Left lobe of liver (tissue), 2 donors: ENCODE data around the gene MAVS. TPM values are rescaled to one million over a fixed set of nuclear protein-coding genes. Genes with fewer than 3 reads are reported as not detected.

Experiments
- ATAC-seq: fragments of 200-7000 bp; cut with Tn5 transposase; one replicate; pipeline ENCODE4 v1.9.1; 2020; ENCODE audit warnings: mild to moderate bottlenecking, moderate library complexity
- DNase-seq: peaks from one replicate; pipeline ENCODE4 v3.0.0-alpha.2; 2020; ENCODE audit warnings: low spot score
- total RNA-seq: library from RNA; stranded (reverse); gene quantifications from one replicate; pipeline ENCODE4 v1.2.1, GENCODE V29; 2021
- donor health status: DM: no; HTN: no; CAD: no; lungs with moderate emphysema.
- donor health status: DM: no; HTN: yes; CAD: no.

The MAVS gene
- total RNA-seq, 1 donor from 2014 or later = 21.9 TPM

DNA sequence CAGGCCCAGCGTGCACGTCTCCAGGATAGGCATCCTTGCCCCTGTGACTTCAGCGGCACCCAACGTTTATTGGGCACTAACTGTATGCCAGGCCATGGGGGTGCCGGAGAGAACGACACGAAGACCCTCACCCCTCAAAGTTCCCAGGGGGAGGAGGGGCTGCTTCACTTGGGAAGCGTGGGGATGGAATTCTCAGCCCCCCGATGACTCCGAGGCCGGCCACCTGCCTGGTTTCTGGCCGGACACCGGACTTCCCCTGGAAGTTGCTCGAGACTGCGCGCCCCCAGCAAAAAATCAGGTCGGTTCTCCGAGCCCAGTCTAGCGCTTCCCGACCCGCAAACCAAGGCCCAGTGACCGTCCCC is 275 bp upstream of the MAVS start:
- ATAC-seq = no peak

DNA sequence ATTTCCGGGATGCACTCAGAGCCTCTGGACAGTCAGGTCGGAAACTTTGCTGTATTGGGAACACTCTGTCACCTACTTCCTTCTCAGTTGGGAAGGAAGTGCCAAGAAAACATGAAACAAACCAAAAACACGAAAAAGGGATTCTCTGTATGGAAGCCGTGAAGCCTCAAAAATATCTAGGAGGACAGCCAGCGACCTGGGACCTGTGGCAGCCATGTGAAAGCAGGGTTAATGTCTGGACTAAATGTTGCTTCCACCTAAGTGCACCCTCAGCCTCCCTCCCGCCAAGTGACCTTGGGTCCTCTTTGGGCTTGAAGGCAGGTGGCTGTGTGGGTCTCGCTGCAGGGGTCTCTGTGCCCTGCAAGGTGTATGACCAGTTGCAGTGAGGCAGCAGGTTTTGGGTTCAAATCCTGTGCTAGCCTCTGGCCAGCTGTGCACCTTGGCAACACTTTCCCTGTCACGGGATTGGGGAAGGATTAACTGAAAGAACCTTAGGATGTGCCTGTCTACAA is 851 bp downstream of the MAVS start:
- ATAC-seq = no peak
- DNase-seq = no peak

More for the DNA sequence above, 275 bp upstream of the MAVS start:
- peak; percentile 68 for DNase-seq

DNA sequence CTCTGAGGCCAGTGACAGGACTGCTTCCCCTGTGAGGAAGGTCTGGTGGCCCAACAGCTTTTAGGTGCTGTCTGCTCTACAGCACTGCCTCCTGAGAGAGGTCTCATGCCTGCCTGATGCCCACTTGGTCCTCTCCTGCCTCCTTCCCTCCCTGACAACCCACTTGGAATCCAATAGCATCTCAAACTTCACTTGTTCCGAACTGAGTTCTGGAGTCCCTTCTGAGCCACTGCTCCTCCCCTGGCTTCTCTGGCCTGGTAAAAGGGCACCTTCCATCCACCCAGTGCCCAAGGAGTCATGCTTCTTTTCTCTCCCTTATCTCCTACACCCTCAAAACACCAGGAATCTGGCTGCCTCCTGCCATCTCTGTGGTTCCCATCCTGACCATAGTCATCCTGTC is 1.9 kb downstream of the MAVS start:
- no peak for ATAC-seq
- DNase-seq = no peak

DNA sequence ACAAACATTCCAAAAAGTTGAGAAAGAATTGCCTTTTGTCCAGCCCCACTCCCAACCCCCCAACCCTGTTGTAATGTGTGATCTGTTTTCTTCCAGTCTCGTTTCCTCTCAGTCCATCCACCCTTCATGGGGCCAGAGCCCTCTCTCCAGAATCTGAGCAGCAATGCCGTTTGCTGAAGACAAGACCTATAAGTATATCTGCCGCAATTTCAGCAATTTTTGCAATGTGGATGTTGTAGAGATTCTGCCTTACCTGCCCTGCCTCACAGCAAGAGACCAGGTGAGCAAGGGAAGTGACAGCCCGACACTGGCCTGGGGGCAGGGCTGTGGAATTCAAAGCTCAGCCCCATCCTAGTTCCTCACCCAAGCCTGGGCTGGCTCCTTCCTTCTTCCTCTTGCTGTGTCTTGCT is 7.8 kb downstream of the MAVS start:
- ATAC-seq = peak; percentile 56

DNA sequence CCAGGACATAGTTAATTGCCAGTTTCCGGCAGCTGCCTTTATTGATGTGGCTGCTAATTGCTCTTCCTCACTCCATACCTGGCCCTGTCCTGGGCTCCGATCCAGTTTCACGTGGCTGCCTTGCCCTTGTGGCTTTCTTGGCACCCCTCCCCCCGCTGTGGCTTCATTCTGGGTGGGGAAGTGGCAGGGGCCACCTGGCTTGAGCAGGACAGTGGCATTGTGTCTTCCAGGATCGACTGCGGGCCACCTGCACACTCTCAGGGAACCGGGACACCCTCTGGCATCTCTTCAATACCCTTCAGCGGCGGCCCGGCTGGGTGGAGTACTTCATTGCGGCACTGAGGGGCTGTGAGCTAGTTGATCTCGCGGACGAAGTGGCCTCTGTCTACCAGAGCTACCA is 10.8 kb downstream of the MAVS start:
- no peak for ATAC-seq

More for the DNA sequence above, 7.8 kb downstream of the MAVS start:
- no peak for DNase-seq

DNA sequence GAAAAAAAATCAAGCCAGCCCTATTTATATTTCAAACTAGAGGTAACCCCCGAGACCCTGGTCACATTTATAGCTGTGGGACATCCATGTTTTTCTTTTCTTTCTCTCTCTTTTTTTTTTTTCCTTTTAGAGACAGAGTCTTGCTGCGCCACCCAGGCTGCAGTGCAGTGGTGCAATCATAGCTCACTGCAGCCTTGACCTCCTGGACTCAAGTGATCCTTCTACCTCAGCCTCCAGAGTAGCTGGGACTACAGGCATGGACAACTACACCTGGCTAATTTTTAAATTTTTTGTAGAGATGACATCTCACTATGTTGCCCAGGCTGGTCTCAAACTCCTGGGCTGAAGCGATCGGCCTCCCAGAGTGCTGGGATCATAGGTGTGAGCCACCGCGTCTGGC is 12.1 kb downstream of the MAVS start:
- no peak for DNase-seq
- ATAC-seq = no peak

More for the DNA sequence above, 10.8 kb downstream of the MAVS start:
- DNase-seq = no peak

DNA sequence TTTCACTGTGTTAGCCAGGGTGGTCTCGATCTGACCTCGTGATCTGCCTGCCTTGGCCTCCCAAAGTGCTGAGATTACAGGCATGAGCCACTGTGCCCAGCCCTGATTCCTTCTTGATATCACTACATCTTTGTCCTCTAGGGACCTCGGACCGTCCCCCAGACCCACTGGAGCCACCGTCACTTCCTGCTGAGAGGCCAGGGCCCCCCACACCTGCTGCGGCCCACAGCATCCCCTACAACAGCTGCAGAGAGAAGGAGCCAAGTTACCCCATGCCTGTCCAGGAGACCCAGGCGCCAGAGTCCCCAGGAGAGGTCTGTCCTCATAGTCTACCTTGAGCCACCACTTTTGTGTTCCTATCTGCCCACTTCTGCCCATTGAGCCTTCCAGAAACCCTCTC is 14.6 kb downstream of the MAVS start:
- no peak for ATAC-seq
- DNase-seq = no peak

DNA sequence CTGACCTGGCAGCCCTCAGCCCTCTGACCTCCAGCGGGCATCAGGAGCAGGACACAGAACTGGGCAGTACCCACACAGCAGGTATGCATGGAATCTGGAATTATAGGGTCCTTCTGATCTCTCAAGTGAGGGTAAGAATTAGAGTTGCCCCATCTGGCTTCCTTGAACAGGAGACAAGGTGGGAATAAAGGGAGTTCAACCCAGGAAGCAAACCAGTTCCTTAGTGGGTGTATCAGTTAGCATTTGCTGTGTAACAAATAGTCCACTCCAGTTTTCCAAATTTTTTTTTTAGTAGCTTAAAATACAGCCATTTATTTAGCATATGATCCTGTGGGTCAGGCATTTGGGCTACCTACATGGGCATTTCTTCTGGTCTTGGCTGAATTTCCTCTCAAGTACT is 15.7 kb downstream of the MAVS start:
- DNase-seq (no peak), ATAC-seq (no peak)

DNA sequence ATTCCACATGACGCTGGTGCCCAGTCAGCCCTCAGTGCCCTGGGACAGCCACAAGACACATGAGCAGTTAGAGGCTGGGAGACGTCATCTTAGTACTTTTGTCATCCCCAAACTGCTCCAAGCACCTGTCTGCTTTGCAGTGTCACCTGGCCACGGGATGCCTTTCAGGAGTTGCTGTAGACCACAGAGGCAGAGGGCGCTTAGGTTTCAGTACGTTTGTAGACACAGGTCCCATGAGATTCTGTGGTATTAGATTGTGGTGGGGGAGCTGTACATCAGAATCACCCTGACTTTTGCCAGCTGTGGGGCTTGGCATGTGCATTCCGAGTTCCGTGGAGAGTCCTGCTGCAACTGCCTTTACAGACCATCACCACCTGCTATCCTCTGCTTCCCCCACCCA is 16.7 kb downstream of the MAVS start:
- no peak for ATAC-seq
- no peak for DNase-seq

DNA sequence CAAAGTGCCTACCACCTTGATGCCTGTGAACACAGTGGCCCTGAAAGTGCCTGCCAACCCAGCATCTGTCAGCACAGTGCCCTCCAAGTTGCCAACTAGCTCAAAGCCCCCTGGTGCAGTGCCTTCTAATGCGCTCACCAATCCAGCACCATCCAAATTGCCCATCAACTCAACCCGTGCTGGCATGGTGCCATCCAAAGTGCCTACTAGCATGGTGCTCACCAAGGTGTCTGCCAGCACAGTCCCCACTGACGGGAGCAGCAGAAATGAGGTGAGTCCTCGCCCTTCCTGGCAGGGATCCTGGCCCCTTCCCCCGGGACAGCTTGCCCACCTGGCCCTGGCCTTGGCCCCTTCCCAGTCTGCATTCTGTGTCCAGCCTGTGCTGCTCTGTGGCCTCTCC is 17.9 kb downstream of the MAVS start:
- no peak for DNase-seq

DNA sequence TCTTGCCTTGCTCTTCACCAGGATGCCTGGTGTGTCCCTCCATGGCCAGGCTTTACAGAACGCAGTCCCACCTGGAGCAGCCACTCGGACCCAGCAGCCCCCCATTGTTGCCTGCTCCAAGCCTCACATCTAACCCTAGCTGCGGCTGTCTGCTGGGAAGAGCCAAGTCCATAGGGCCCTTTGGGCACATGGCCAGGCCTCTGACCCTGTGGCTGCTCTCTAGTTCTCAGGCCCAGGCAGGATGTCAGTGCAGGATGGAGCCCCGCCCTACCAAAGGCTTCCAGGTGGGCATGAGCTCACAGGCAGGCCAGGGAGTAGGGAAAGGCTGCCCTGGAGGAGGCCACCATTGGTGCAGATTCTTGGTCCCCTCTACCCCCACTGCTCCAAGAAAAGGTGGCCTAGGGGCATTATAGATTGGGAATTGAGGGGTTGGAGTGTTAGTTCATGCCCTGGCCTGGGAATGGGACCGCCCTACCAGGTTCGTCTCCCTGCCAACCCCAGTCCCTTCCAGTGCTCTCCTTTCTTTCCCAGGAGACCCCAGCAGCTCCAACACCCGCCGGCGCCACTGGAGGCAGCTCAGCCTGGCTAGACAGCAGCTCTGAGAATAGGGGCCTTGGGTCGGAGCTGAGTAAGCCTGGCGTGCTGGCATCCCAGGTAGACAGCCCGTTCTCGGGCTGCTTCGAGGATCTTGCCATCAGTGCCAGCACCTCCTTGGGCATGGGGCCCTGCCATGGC is 18.7 kb downstream of the MAVS start:
- DNase-seq (no peak), ATAC-seq (no peak)

More for the DNA sequence above, 17.9 kb downstream of the MAVS start:
- no peak for ATAC-seq

DNA sequence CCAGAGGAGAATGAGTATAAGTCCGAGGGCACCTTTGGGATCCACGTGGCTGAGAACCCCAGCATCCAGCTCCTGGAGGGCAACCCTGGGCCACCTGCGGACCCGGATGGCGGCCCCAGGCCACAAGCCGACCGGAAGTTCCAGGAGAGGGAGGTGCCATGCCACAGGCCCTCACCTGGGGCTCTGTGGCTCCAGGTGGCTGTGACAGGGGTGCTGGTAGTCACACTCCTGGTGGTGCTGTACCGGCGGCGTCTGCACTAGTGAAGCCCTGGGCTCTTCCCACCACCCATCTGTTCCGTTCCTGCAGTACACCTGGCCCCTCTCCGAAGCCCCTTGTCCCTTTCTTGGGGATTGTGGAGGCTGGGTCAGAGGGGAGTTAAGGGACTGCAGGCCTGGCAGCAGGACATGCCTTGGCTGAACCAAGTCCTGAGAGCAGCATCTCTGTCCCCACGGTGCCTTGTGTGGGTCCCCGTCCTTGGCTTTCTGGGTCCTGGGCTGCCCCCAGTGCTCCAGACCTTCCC is 19.3 kb downstream of the MAVS start:
- ATAC-seq = no peak
- DNase-seq = no peak

DNA sequence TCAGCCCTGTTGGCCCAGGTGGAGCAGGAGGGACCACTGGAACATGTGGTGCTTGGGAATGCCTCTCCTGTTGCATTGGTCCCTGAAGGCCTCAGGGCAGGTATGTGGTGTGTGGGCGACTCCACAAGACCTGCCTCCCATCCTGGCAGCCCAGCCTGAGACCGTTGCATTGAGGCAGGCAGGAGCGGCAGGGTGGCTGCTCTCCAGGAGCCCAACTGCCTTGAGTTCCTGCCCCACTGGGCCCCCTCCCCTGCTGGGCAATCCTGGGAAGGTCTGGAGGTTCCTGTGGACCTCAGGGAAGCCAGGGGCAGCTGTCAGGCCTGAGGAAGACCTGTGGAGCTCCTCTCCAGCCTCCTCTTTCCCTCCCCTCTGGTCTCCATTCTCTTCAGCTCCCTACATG is 19.8 kb downstream of the MAVS start:
- peak; percentile 3 for ATAC-seq
- DNase-seq = no peak

DNA sequence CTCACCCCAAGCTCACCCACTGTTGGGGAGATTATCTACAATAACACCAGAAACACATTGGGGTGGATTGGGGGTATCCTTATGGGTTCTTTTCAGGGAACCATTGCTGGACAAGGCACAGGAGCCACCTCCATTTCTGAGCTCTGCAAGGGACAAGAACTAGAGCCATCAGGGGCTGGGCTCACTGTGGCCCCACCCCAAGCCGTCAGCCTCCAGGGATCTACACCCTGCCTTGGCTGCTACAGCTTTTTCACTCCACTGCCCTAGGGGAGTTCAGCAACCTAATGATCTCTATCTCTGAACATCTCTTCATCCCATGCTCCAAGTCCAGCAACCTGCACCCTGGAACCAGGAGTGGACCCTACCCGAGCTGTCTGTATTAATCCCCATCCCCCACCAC is 21.2 kb downstream of the MAVS start:
- ATAC-seq = no peak
- DNase-seq = no peak

DNA sequence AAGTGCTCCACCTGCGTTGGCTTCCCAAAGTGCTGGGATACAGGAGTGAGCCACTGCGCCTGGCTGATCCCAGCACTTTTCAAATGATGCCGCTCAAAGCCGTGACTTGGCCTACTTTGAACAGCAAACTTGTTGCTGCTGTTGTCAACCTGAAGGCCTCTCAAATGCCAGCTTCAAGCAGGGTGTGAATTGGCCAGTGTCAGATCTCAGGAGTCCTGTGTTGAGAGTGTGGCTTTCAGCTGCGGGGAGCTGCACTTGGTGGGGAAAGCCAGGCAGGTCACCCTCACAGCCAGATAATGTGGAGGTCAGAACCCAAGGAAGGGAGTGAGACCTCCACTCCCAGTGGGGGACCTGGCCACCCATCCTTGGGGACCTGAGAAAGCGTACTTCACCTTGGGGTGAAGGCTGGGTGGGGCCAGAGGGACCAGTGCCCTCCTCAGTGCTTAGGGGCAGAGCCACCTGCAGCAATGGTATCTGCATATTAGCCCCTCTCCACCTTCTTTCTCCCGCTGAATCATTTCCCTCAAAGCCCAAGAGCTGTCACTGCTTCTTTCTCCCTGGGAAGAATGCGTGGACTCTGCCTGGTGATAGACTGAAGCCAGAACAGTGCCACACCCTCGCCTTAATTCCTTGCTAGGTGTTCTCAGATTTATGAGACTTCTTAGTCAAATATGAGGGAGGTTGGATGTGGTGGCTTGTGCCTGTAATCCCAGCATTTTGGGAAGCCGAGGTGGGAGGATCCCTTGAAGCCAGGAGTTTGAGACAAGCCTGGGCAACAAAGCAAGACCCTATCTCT is 23.4 kb downstream of the MAVS start:
- no peak for ATAC-seq
- DNase-seq = no peak

DNA sequence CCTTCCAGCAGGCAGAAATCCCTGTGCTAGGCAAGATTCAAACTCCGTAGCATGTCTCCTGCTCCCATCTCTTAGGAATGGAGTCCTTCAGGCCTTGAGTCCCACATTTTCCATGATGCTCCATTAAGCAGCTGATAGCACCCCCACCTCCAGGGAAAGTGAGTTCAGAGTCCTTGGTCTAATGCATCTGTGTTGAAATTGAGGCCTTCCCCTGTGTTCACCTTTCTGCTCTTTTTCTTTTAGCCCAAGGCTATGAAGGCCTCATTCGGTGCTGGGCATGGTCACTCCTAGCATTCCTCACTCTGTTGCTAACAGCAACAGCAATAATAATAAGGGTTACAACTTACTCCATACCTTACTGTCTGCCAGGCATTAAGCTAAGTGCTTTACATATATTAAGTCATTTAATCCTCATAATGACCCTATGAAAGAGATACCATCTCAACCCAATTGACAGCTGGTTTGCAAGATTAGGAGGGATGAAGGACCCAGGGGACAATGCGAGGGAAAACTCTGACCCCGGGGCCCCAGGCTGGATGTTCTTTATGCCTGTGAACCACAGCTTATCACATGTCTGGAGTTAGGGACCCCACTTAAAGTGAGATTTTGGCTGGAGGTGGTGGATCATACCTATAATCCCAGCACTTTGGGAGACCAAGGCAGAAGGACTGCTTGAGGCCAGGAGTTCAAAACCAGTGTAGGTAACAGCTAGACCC is 25.1 kb downstream of the MAVS start:
- no peak for ATAC-seq
- DNase-seq = no peak

DNA sequence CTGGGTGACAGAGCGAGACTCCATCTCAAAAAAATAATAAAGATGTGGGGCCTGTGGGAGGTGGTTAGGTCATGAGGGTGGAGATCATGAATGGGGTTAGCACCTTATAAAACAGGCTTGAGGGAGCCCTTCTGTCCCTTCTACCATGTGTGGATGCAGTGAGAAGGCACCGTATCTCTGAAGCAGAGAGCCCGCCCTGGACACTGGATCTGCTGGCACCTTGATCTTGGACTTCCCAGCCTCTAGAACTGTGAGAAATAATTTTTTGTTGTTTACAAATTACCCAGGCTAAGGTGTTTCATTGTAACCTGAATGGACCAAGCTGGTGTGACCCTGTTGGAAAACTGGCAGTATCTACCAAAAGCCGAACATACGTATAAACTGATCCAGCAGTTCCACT is 26.9 kb downstream of the MAVS start:
- DNase-seq = no peak
- no peak for ATAC-seq

DNA sequence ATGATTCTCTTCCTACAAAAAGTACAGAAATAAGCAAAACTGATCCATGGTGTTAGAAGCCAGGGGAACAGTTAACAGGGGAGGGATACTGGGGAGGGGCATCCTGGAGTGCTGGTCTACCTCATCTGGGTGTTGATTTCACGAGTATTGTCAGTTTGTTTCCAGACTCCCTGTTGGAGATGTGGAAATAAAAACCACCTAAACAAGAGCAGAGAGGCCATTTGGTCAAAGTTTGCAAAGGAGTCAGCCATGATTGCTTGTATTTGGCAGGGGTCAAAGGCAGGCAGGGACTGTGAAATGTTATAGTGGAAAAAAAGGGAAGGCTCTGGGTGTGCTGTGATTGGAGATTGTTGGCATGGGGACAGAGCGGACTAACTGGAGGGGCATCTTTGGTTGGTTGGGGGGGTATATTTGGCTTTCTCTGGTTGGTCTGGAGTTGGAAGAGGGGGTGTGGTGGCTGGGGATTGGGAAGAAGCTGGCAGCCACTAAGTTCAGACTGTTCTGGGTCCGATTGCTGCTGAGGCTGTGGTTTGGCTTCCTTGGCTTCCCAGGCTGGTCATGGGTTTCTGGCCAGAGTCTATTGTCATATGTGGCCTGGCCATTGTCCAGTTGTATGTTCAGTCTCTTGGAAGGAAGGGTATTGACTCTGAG is 27.7 kb downstream of the MAVS start:
- no peak for DNase-seq
- peak; percentile 8 for ATAC-seq

DNA sequence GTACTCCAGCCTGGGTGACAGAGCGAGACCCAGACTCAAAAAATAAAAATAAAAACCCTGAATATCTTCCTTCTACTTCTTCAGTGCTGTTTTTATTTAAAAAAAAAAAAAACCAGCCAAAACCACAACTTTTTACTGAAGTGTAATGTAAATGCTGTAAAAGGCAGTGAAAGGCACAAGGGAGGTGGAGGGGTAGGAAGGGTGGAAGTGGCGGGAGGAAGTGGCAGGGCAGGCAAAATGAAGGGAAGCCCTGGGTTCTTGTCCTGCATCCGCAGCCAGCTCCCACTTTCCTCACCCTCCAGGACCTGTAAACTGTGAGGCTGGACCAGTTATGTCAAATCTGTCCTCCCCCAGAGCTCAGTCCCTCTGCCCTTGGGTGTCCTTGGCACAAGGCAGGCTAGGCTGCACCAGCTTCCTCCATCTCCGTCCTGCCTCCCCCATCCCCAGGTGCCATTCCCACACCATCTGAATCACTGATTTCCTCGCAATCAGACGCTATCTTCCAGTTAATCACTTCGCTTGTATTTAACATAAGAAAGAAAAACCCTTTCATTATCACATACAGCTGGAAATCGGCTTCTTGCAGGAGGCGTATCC is 28.8 kb downstream of the MAVS start:
- DNase-seq (no peak), ATAC-seq (peak; percentile 13)

DNA sequence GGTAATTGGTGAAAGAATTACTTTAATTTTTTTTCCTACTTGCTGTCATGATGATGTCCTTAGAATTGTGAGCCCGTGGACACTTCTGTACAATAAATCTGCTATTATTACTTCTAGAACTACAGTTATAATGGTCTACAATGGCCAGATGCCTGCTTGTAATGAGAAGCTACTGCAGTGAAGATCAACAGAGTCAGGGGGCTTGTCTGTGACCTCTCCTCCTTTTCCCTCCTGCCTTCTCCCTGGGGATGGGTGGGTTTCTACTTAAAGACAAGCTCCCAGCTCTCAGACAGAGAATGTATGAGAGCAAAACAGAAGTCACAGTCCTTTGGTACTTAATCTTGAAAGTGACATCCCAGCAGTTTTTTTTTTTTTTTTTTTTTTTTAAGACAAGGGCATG is 29.4 kb downstream of the MAVS start:
- ATAC-seq = no peak
- no peak for DNase-seq
